Measurements from ENCODE around the gene SLC45A2.
A peak's percentile ranks its signal among the peaks of the same experiment; 100 is the strongest.
"Not testable (repeated sequence)": the region's sequence is repeated elsewhere in the genome, so short reads cannot be mapped to it uniquely, and the experiment has no call there.

Gene SLC45A2

GRCh38 chr5:33969572-33970452 is 14.7 kb downstream of the SLC45A2 start:
- TF ChIP-seq CTCF (conservative IDR thresholded peaks at IDR 0.05; ENCODE audit: low read depth, low read length) = peak; percentile 97
- no peak overlapping the region for H3K4me3 ChIP-seq (ENCODE audit: low read depth, low read length)
- peak; percentile 87 for DNase-seq (ENCODE audit: low read depth)

DNA sequence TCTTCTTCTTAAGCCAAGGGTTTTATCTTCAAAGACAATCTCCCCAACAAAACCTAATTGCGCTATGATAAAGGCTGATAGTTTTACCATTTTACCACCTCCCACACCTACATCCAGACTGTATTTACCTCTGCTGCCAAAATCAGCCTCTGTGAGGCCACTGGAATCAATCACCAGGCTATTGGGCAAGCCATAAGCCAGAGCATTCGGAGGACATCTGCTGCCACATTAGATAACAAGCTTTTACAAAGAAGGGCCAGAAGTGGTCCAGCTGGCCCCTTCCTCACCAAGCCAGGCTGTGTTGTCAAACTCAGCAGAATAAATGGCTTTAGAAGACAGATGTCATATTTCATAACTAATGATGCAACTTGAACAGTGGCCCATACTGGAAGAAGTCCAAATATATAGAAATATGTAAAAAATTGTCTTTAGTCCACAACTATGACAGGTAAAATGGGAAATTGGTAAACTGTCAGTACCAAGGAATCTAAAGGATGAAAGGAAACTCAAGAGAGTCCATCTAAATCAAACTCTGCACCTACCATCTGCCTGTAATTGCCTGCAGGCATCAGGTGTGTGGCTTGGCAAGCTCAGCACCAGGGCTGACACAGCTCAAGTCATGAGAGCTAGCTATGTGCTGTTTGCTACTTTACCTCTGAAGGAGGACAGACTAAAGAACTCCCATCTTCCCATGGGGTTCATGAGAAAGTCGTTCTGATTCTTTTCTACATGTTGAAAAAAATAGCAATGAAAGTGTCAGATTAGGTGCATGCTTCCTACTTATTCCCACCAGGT is 16.1 kb downstream of the SLC45A2 start:
- peak; percentile 4 for DNase-seq (ENCODE audit: low read depth)
- no peak overlapping the region for H3K4me3 ChIP-seq (ENCODE audit: low read depth, low read length)
- no peak for TF ChIP-seq CTCF (conservative IDR thresholded peaks at IDR 0.05; ENCODE audit: low read depth, low read length)

- DNase-seq (ENCODE audit: low read depth) = peak; percentile 5
- no peak overlapping the region for H3K4me3 ChIP-seq (ENCODE audit: low read depth, low read length)
- no peak for TF ChIP-seq CTCF (conservative IDR thresholded peaks at IDR 0.05; ENCODE audit: low read depth, low read length)
Observed at GRCh38 chr5:33966805-33967204, 17.7 kb downstream of the SLC45A2 start.

DNA sequence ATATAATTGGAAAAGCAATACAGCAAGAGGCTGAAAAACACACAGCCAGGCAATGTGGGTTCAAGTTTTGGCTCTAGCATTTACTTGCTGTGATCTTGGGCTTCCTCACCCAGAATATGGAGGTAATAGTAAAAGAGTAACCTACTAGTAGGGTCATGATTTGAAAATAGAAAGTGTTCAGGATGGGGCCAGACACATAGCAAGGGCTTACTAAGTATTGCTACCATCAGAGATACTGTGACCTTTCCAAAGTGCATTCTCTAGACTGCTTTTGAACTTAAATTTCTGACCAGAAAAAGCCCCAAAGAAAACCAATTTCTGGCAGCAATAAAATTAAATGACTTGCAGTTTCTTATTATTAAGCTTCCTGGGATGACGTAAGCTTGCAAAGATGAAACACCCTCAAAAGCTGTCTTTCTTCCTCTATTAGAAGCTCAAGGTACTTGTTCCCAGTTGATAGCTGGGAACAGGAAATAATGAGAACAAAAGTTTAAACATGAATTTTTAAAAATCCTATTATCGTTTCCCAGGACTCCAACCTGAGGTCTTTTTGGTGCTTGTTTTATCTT is 20.3 kb downstream of the SLC45A2 start:
- no peak for TF ChIP-seq CTCF (conservative IDR thresholded peaks at IDR 0.05; ENCODE audit: low read depth, low read length)
- DNase-seq (ENCODE audit: low read depth) = no peak
- H3K4me3 ChIP-seq (ENCODE audit: low read depth, low read length) = no peak overlapping the region

- H3K4me3 ChIP-seq (ENCODE audit: low read depth, low read length) = no peak overlapping the region
- no peak for TF ChIP-seq CTCF (conservative IDR thresholded peaks at IDR 0.05; ENCODE audit: low read depth, low read length)
- DNase-seq (ENCODE audit: low read depth) = no peak
Observed at GRCh38 chr5:33958176-33958575, 26.3 kb downstream of the SLC45A2 start.

DNA sequence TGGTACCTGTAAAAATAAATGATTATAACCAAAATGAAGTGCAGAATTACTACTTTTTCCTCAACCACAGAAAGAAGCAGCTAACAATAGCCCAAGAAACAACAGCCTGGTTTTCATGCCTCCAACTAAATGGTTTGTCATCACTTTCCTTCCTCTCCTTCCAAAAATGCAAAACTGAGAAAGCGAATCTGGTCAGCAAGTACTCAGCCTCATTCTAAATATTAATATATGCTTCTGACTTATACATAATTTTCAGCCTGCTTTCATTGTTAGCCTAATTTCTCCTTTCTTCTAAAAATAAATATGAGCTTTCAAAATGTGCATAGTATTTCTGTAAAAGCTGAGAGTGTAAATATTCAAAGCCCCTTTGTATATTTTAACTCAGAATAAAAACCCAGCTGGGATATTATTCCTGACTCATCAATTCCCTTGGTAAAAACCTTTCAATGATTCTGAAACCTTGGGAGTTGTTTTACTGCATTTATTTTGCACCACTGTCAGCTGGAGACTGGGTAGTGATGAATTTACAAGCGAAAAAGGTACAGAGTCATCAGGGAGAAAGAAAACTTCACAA is 26.8 kb downstream of the SLC45A2 start:
- DNase-seq (ENCODE audit: low read depth) = no peak
- TF ChIP-seq CTCF (conservative IDR thresholded peaks at IDR 0.05; ENCODE audit: low read depth, low read length) = no peak
- H3K4me3 ChIP-seq (ENCODE audit: low read depth, low read length) = no peak overlapping the region

- not testable (repeated sequence) for DNase-seq (ENCODE audit: low read depth); H3K4me3 ChIP-seq (ENCODE audit: low read depth, low read length)
Observed at GRCh38 chr5:33952175-33952574, 32.3 kb downstream of the SLC45A2 start.
